ENCODE results near the gene GPR180.

GRCh38 chr13:94613051-94613450 lies 11.4 kb downstream of the GPR180 start:
- TF ChIP-seq CTCF (conservative IDR thresholded peaks at IDR 0.05; ENCODE audit: low read depth, low read length) (no peak), EZH2 (IDR thresholded peaks at IDR 0.05; ENCODE audit: low read length, unreplicated experiment) (no peak)
